Effector CD8-positive, alpha-beta T cell (primary cell): ENCODE results near the gene MXRA5.
"Not testable (repeated sequence)": the region's sequence is repeated elsewhere in the genome, so short reads cannot be mapped to it uniquely, and the experiment has no call there.

ENCODE experiments used
- DNase-seq: peaks from one replicate; lab custom pipeline; 2025; lab: John Stamatoyannopoulos, UW
- total RNA-seq, 4 experiments: gene quantifications; one replicate each; lab custom pipeline; 2026; lab: John Stamatoyannopoulos, UW

Gene MXRA5
- 0 to 0.18 (median 0) reads per million in 4 experiments for total RNA-seq

- no peak for DNase-seq
Measured at GRCh38 chrX:3346501-3347259, at the start of gene MXRA5. Gene MXRA5 (minus strand): TSS chrX:3346652. CDS start chrX:3343833, 2,819 bp downstream.

- no peak for DNase-seq
Measured at GRCh38 chrX:3393581-3394111, 47.2 kb upstream of the MXRA5 start.

- DNase-seq: no peak
Measured at GRCh38 chrX:3393178-3393577, 46.7 kb upstream of the MXRA5 start.

- DNase-seq: no peak
Measured at GRCh38 chrX:3388457-3388856, 42.0 kb upstream of the MXRA5 start.

GRCh38 chrX:3384327-3384726 lies 37.9 kb upstream of the MXRA5 start:
- no peak for DNase-seq

- no peak for DNase-seq
Measured at GRCh38 chrX:3380603-3381002, 34.2 kb upstream of the MXRA5 start.

GRCh38 chrX:3379111-3379510 lies 32.7 kb upstream of the MXRA5 start:
- no peak for DNase-seq

GRCh38 chrX:3378156-3378555 lies 31.7 kb upstream of the MXRA5 start:
- no peak for DNase-seq

GRCh38 chrX:3377560-3377959 lies 31.1 kb upstream of the MXRA5 start:
- no peak for DNase-seq

- DNase-seq: not testable (repeated sequence)
Measured at GRCh38 chrX:3375878-3376508, 29.5 kb upstream of the MXRA5 start.

GRCh38 chrX:3374108-3374800 lies 27.8 kb upstream of the MXRA5 start:
- no peak for DNase-seq

- DNase-seq: no peak
Measured at GRCh38 chrX:3371163-3371562, 24.7 kb upstream of the MXRA5 start.

GRCh38 chrX:3370656-3371055 lies 24.2 kb upstream of the MXRA5 start:
- no peak for DNase-seq

GRCh38 chrX:3362956-3363355 lies 16.5 kb upstream of the MXRA5 start:
- no peak for DNase-seq

GRCh38 chrX:3360881-3361280 lies 14.4 kb upstream of the MXRA5 start:
- no peak for DNase-seq

- DNase-seq: not testable (repeated sequence)
Measured at GRCh38 chrX:3352741-3353140, 6.3 kb upstream of the MXRA5 start.

- DNase-seq: no peak
Measured at GRCh38 chrX:3351276-3351675, 4.8 kb upstream of the MXRA5 start.

- DNase-seq: no peak
Measured at GRCh38 chrX:3348191-3348590, 1.7 kb upstream of the MXRA5 start.

GRCh38 chrX:3345281-3346191 lies 916 bp downstream of the MXRA5 start:
- no peak for DNase-seq

GRCh38 chrX:3343569-3343968 lies 2.9 kb downstream of the MXRA5 start:
- DNase-seq: not testable (repeated sequence)

GRCh38 chrX:3340016-3340415 lies 6.4 kb downstream of the MXRA5 start:
- no peak for DNase-seq

GRCh38 chrX:3326681-3327080 lies 19.8 kb downstream of the MXRA5 start:
- no peak for DNase-seq
